Measurements from ENCODE around the gene ALAS1.

DNA sequence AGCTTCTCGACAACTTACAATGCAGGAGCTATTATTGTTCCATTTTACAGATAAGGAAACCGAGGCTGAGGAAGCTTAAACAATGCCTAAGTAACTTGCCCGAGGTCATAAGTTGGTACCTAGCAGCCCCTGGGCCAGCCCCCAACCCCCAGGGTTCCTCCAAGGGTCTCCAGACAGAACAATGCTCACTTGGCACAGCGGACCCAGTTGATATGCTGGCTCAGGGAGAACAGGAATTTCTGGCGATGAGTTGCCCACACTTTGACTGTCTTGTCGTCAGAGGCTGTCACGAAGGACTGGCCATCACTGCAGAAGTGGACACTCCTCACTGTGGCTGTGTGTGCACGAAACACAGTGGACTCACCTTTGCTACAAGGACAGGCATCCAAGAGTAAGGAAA, 48.9 kb upstream of the ALAS1 start:
- TF ChIP-seq, protein P1, sequence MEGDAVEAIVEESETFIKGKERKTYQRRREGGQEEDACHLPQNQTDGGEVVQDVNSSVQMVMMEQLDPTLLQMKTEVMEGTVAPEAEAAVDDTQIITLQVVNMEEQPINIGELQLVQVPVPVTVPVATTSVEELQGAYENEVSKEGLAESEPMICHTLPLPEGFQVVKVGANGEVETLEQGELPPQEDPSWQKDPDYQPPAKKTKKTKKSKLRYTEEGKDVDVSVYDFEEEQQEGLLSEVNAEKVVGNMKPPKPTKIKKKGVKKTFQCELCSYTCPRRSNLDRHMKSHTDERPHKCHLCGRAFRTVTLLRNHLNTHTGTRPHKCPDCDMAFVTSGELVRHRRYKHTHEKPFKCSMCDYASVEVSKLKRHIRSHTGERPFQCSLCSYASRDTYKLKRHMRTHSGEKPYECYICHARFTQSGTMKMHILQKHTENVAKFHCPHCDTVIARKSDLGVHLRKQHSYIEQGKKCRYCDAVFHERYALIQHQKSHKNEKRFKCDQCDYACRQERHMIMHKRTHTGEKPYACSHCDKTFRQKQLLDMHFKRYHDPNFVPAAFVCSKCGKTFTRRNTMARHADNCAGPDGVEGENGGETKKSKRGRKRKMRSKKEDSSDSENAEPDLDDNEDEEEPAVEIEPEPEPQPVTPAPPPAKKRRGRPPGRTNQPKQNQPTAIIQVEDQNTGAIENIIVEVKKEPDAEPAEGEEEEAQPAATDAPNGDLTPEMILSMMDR (IDR thresholded peaks at IDR 0.05 in 8 of 11, conservative IDR thresholded peaks at IDR 0.05 in 3 of 11) = no peak
- TF ChIP-seq POLR2A (IDR thresholded peaks at IDR 0.05) = no peak
- TF ChIP-seq POLR2AphosphoS5 (IDR thresholded peaks at IDR 0.05) = no peak

Data from spleen (tissue), 7 donors.